ENCODE data around the gene EMC8. TPM values are rescaled to one million over a fixed set of nuclear protein-coding genes. Genes with fewer than 3 reads are reported as not detected.

The EMC8 gene
- total RNA-seq, 1 experiment from 2014 or later, result 73.0 TPM

DNA sequence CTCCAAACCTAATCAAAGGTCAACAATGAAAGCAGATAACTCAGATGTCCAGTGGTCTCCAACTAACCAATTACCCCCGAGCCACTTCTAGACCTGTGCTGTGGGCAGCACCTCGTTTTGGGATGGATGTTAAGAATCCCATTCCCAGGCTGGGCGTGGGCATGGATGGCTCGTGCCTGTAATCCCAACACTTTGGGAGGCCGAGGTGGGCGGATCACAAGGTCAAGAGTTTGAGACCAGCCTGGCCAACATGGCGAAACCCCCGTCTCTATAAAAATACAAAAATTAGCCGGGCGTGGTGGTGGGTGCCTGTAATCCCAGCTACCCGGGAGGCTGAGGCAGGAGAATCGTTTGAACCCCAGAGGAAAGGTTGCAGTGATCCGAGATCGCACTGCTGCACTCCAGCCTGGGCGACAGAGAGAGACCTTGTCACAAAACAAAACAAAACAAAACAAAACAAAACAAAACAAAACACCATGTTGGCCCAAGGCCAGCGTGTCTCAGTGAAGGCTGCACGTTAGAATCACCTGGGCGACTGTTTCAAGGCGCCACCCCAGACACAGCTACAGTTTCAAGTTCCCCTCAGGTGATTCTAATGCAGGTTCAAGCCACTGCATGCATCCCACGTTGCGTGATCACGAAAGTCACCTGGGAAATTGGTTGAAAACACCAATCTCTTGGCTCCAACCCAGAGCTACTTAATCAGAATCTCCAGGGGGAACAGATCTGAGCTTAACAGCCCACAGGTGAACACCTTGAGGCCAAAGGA, 21.4 kb upstream of the EMC8 start:
- H3K9ac ChIP-seq (ENCODE audit: low read length), result no peak overlapping the region
- H3K36me3 ChIP-seq (ENCODE audit: control insufficient read depth in 1 of 2, insufficient read depth in 2 of 2, low read length in 2 of 2), result no peaks in the 10 kb centered on the region
- H3K4me2 ChIP-seq (ENCODE audit: low read length), result peak overlapping the region; percentile 40
- H4K20me1 ChIP-seq (ENCODE audit: insufficient read depth), result no peaks in the 10 kb centered on the region
- intact Hi-C loops (cut with micrococcal nuclease), result loop anchor here (1.0 kb wide), 3 partner anchors 74 to 196 kb away; no protein-coding TSS in a partner anchor
- DNase-seq (ENCODE audit: low read depth, low spot score) (peak; percentile 10), ATAC-seq (peak; percentile 19)
- no peaks in the 10 kb centered on the region for H3K9me3 ChIP-seq (ENCODE audit: control insufficient read depth in 1 of 2, insufficient read depth in 1 of 2, low read depth in 1 of 2, low read length in 2 of 2)
- no peaks in the 10 kb centered on the region for H3K79me2 ChIP-seq (ENCODE audit: insufficient read depth, low read length)
- peak overlapping the region; percentile 44 for H2AFZ ChIP-seq (ENCODE audit: low read depth, low read length, poor library complexity, severe bottlenecking)
- H3K27me3 ChIP-seq (ENCODE audit: insufficient read depth, low read length), result 0 out of 2 replicates have a peak, but pooled peaks cover 4% of the 10 kb centered on the region
- no peaks in the 10 kb centered on the region for H3K9me2 ChIP-seq (ENCODE audit: insufficient read depth)
- H3K4me3 ChIP-seq (replicated peaks in 1 of 2; ENCODE audit: low read depth in 1 of 2, low read length in 2 of 2), result no peak overlapping the region
- RAD21 ChIA-PET (ENCODE audit: low non-redundant PET in 1 of 2, low total read pairs in 2 of 2, uncharacterized antibody in 2 of 2, unreplicated experiment in 2 of 2), result interaction anchor here (0.8 to 3.2 kb wide), 11 partner anchors 73 to 697 kb away, joined by 3 to 34 read pairs (median 7); no protein-coding TSS in a partner anchor
- H3K4me1 ChIP-seq (ENCODE audit: control insufficient read depth in 1 of 2, insufficient read depth in 2 of 2, low read length in 2 of 2), result peaks cover 2 to 14% of the 10 kb centered on the region in 2 experiments; a peak in 3 of 4 replicates
- no TSS peak for BruUV-seq (replicated peaks)
- TF ChIP-seq YY1 (IDR thresholded peaks at IDR 0.05; ENCODE audit: extremely low read depth, insufficient replicate concordance, low read depth, low read length) (no peak), TCF7L2 (IDR thresholded peaks at IDR 0.05; ENCODE audit: borderline replicate concordance, extremely low read depth, insufficient read depth, insufficient read length) (no peak)
- POLR2A ChIA-PET, result interaction anchor here (0.6 to 2.7 kb wide), 5 partner anchors 16 to 697 kb away, joined by 3 to 10 read pairs (median 3); no protein-coding TSS in a partner anchor
- H3K27ac ChIP-seq (ENCODE audit: low read depth, low read length), result no peak overlapping the region
- CTCF ChIA-PET, result interaction anchor here (0.5 to 4.1 kb wide), 37 partner anchors 8 to 733 kb away, joined by 3 to 232 read pairs (median 5); no protein-coding TSS in a partner anchor

DNA sequence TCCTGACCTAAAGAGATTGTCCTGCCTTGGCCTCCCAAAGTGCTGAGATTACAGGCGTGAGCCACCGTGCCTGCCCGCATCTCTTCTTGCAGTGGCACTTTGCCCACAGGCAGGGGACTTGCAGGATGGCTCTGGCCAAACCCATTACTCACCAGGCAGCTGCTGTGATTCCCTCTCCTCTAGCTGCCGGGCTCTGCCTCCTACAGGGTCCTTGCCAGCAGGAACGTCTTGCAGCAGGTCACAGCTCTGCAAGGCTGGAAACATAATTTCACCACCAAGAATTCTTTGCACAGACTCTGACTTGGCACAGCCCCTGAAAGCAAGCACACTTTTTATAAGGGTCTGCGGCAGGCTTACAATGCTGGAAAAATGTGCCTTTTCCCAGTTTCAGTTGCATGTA, 20.4 kb upstream of the EMC8 start:
- Histone ChIP-seq H3K4me3 (replicated peaks in 1 of 2; ENCODE audit: low read depth in 1 of 2, low read length in 2 of 2) (no peak overlapping the region), H3K9me3 (ENCODE audit: control insufficient read depth in 1 of 2, insufficient read depth in 1 of 2, low read depth in 1 of 2, low read length in 2 of 2) (no peaks in the 10 kb centered on the region), H3K36me3 (ENCODE audit: control insufficient read depth in 1 of 2, insufficient read depth in 2 of 2, low read length in 2 of 2) (no peaks in the 10 kb centered on the region), H3K4me2 (ENCODE audit: low read length) (no peak overlapping the region), H4K20me1 (ENCODE audit: insufficient read depth) (no peaks in the 10 kb centered on the region), H2AFZ (ENCODE audit: low read depth, low read length, poor library complexity, severe bottlenecking) (no peak overlapping the region), H3K79me2 (ENCODE audit: insufficient read depth, low read length) (no peaks in the 10 kb centered on the region), H3K9me2 (ENCODE audit: insufficient read depth) (no peaks in the 10 kb centered on the region), H3K27me3 (ENCODE audit: insufficient read depth, low read length) (no peaks in the 10 kb centered on the region), H3K27ac (ENCODE audit: low read depth, low read length) (no peak overlapping the region), H3K9ac (ENCODE audit: low read length) (no peak overlapping the region), H3K4me1 (ENCODE audit: control insufficient read depth in 1 of 2, insufficient read depth in 2 of 2, low read length in 2 of 2) (peaks cover 2 to 14% of the 10 kb centered on the region in 2 experiments; a peak in 3 of 4 replicates)
- CTCF ChIA-PET, result interaction anchor here (0.6 to 4.1 kb wide), 36 partner anchors 10 to 705 kb away, joined by 3 to 232 read pairs (median 4); no protein-coding TSS in a partner anchor
- no peak for DNase-seq (ENCODE audit: low read depth, low spot score)
- POLR2A ChIA-PET, result interaction anchor here (2.7 kb wide), 1 partner anchor 196 kb away, joined by 6 read pairs; no protein-coding TSS in a partner anchor
- intact Hi-C loops (cut with micrococcal nuclease), result no loop called here
- no TSS peak for BruUV-seq (replicated peaks)
- no peak for ATAC-seq
- no peak for TF ChIP-seq TCF7L2 (IDR thresholded peaks at IDR 0.05; ENCODE audit: borderline replicate concordance, extremely low read depth, insufficient read depth, insufficient read length)
- RAD21 ChIA-PET (ENCODE audit: low non-redundant PET in 1 of 2, low total read pairs in 2 of 2, uncharacterized antibody in 2 of 2, unreplicated experiment in 2 of 2), result interaction anchor here (0.6 to 3.2 kb wide), 8 partner anchors 78 to 698 kb away, joined by 3 to 34 read pairs (median 4); no protein-coding TSS in a partner anchor
